Motor neuron (in vitro differentiated cells): ENCODE measurements around the gene AFF1. TPM values are rescaled to one million over a fixed set of nuclear protein-coding genes. Genes with fewer than 3 reads are reported as not detected.

ENCODE experiments used
- ATAC-seq, 8 experiments: fragments of 200-7000 bp; cut with Tn5 transposase; replicated peaks in 6 of 8; 2 replicates each; pipeline ENCODE4 v1.8.0; 2021; ENCODE audit warnings: mild to moderate bottlenecking in 8 of 8, moderate library complexity in 8 of 8
- H3K27ac ChIP-seq, 2 donors: fragments of 250-450 bp; sonication (Bioruptor Pico); 2 replicates each; pipeline ENCODE4 v1.9.0; 2021; ENCODE audit warnings: antibody characterized with exemption in 2 of 2, mild to moderate bottlenecking in 2 of 2, moderate library complexity in 1 of 2
- H3K4me1 ChIP-seq, 2 donors: fragments of 250-450 bp; sonication (Bioruptor Pico); replicated peaks in 1 of 2; 2 replicates each; pipeline ENCODE4 v1.6.1; 2021; ENCODE audit warnings: antibody characterized with exemption in 2 of 2, mild to moderate bottlenecking in 2 of 2, moderate library complexity in 1 of 2
- H3K4me3 ChIP-seq, 5 donors: fragments of 250-450 bp; sonication (Bioruptor Pico); 2 replicates each; pipeline ENCODE4 v1.9.0; 2021; ENCODE audit warnings: antibody characterized with exemption in 5 of 5, mild to moderate bottlenecking in 5 of 5, moderate library complexity in 4 of 5
- WGBS, 10 experiments: fragments of 450-650 bp; shearing (Covaris generic); methylation state at CpG; one replicate each; pipeline ENCODE4 v1.0.0; 2022; 5-methylcytosine and 5-hydroxymethylcytosine counted together
- in situ Hi-C, 9 experiments: fragments of 400-800 bp; cut with MboI; loops; one replicate each; pipeline ENCODE4 v1.15.0; 2021; ENCODE audit warnings: low sequenced_read_pairs in 9 of 9, low pct_unique_long_range_greater_than_20kb in 2 of 9; ENCODE audit not compliant: unreplicated experiment in 9 of 9
- total RNA-seq, 8 experiments: library from RNA; unstranded; fragments of 300-600 nt; gene quantifications; 2 replicates each; pipeline versions ENCODE4 v1.2.3 to v1.2.4, GENCODE V29; 2022

The AFF1 gene
- total RNA-seq, 8 experiments from 2014 or later, result 7.7 to 47.0 (median 15.8) TPM

- Histone ChIP-seq H3K27ac (no peak overlapping the region), H3K4me3 (no peak overlapping the region), H3K4me1 (peaks cover 11 to 14% of the 10 kb centered on the region in 2 donors)
- no peak for ATAC-seq
- in situ Hi-C loops, result no loop called here
- WGBS, 10 experiments, result 20 to 100% (median 54%) methylated on average over 1 to 3 of the region's 3 CpGs; no CpG with 5 or more reads in 4 of the 10 experiments
Observed at GRCh38 chr4:87054900-87055299, 120.1 kb downstream of the AFF1 start.

- H3K4me3 ChIP-seq, result no peak overlapping the region
- WGBS, 10 experiments, result 0 to 100% (median 75%) methylated on average over 1 to 2 of the region's 2 CpGs; no CpG with 5 or more reads in 1 of the 10 experiments
- no peak for ATAC-seq
- no peak overlapping the region for H3K27ac ChIP-seq
- in situ Hi-C loops, result no loop called here
- H3K4me1 ChIP-seq, result peaks cover 11 to 14% of the 10 kb centered on the region in 2 donors
Observed at GRCh38 chr4:87055311-87055710, 120.5 kb downstream of the AFF1 start.

GRCh38 chr4:87056881-87057280 is 122.1 kb downstream of the AFF1 start:
- H3K4me1 ChIP-seq, result peaks cover 11 to 14% of the 10 kb centered on the region in 2 donors
- no peak overlapping the region for H3K27ac ChIP-seq
- WGBS, 10 experiments, result 45 to 100% (median 85%) methylated on average over 1 to 2 of the region's 2 CpGs; no CpG with 5 or more reads in 5 of the 10 experiments

GRCh38 chr4:87057835-87058355 is 123.1 kb downstream of the AFF1 start:
- no peak for ATAC-seq
- in situ Hi-C loops, result no loop called here
- 58 to 100% (median 93%) methylated on average over 1 to 6 of the region's 6 CpGs; no CpG with 5 or more reads in 1 of the 10 experiments for WGBS, 10 experiments
- H3K4me3 ChIP-seq, result no peak overlapping the region
- H3K4me1 ChIP-seq, result peaks cover 8% of the 10 kb centered on the region in 2 donors
- H3K27ac ChIP-seq, result no peak overlapping the region

More at GRCh38 chr4:87056881-87057280, 122.1 kb downstream of the AFF1 start:
- in situ Hi-C loops, result no loop called here
- no peak for ATAC-seq
- no peak overlapping the region for H3K4me3 ChIP-seq

- Histone ChIP-seq H3K27ac (no peak overlapping the region), H3K4me3 (no peak overlapping the region), H3K4me1 (peaks cover 1 to 2% of the 10 kb centered on the region in 2 donors)
- in situ Hi-C loops, result no loop called here
- 48 to 100% (median 86%) methylated on average over 1 to 7 of the region's 7 CpGs for WGBS, 10 experiments
- peak in 5 of 8 experiments; percentile 40 to 89 (median 53) for ATAC-seq
Observed at GRCh38 chr4:87058356-87059073, 123.7 kb downstream of the AFF1 start.

GRCh38 chr4:87060957-87061356 is 126.1 kb downstream of the AFF1 start:
- H3K4me3 ChIP-seq, result no peak overlapping the region
- in situ Hi-C loops, result no loop called here
- peak in 1 of 8 experiments; percentile 41 for ATAC-seq
- no peaks in the 10 kb centered on the region for H3K4me1 ChIP-seq
- WGBS, 10 experiments, result 40 to 100% (median 94%) methylated on average over 1 to 5 of the region's 5 CpGs
- no peak overlapping the region for H3K27ac ChIP-seq

- Histone ChIP-seq H3K4me3 (no peak overlapping the region), H3K4me1 (peaks cover 4 to 7% of the 10 kb centered on the region in 2 donors), H3K27ac (no peak overlapping the region)
- ATAC-seq, result no peak
- in situ Hi-C loops, result no loop called here
- WGBS, 10 experiments, result 50 to 92% (median 72%) methylated on average over 1 to 6 of the region's 6 CpGs; no CpG with 5 or more reads in 2 of the 10 experiments
Observed at GRCh38 chr4:87065021-87065420, 130.2 kb downstream of the AFF1 start.

- WGBS, 10 experiments, result 13 to 98% (median 87%) methylated on average over 2 to 3 of the region's 4 CpGs; no CpG with 5 or more reads in 1 of the 10 experiments
- in situ Hi-C loops, result no loop called here
- H3K27ac ChIP-seq, result no peak overlapping the region
- peaks cover 4 to 7% of the 10 kb centered on the region in 2 donors for H3K4me1 ChIP-seq
- no peak overlapping the region for H3K4me3 ChIP-seq
- peak in 2 of 8 experiments; percentile 22 to 40 for ATAC-seq
Observed at GRCh38 chr4:87066403-87067123, 131.8 kb downstream of the AFF1 start.

- Histone ChIP-seq H3K4me3 (no peak overlapping the region), H3K27ac (no peak overlapping the region), H3K4me1 (peaks cover 4 to 7% of the 10 kb centered on the region in 2 donors)
- ATAC-seq, result peak in 2 of 8 experiments; percentile 38 to 53
- in situ Hi-C loops, result no loop called here
- WGBS, 10 experiments, result 0 to 100% (median 57%) methylated on average over 1 to 2 of the region's 2 CpGs
Observed at GRCh38 chr4:87067124-87067885, 132.5 kb downstream of the AFF1 start.

GRCh38 chr4:87068583-87069021 is 133.8 kb downstream of the AFF1 start:
- H3K4me3 ChIP-seq, result no peak overlapping the region
- peak overlapping the region in 1 of 2 donors; percentile 47 for H3K27ac ChIP-seq
- peaks cover 7 to 12% of the 10 kb centered on the region in 2 donors for H3K4me1 ChIP-seq
- peak in 4 of 8 experiments; percentile 16 to 73 (median 36) for ATAC-seq
- in situ Hi-C loops, result no loop called here
- 61 to 95% (median 88%) methylated on average over 2 to 7 of the region's 7 CpGs; no CpG with 5 or more reads in 2 of the 10 experiments for WGBS, 10 experiments

GRCh38 chr4:87069037-87069742 is 134.4 kb downstream of the AFF1 start:
- in situ Hi-C loops, result no loop called here
- no peak overlapping the region for H3K27ac ChIP-seq
- ATAC-seq, result no peak
- peaks cover 13 to 17% of the 10 kb centered on the region in 2 donors for H3K4me1 ChIP-seq
- H3K4me3 ChIP-seq, result no peak overlapping the region
- 86 to 100% (median 94%) methylated on average over 1 to 3 of the region's 3 CpGs; no CpG with 5 or more reads in 3 of the 10 experiments for WGBS, 10 experiments

GRCh38 chr4:87071401-87071800 is 136.6 kb downstream of the AFF1 start:
- Histone ChIP-seq H3K4me1 (peaks cover 16 to 24% of the 10 kb centered on the region in 2 donors), H3K4me3 (no peak overlapping the region), H3K27ac (no peak overlapping the region)
- WGBS, 10 experiments, result 50 to 100% (median 100%) methylated on average over 1 to 3 of the region's 3 CpGs; no CpG with 5 or more reads in 1 of the 10 experiments
- ATAC-seq, result no peak
- in situ Hi-C loops, result no loop called here
